GM18873 (cell line): Measurements from ENCODE around the gene PDE6B.
"Not testable (repeated sequence)": the region's sequence is repeated elsewhere in the genome, so short reads cannot be mapped to it uniquely, and the experiment has no call there.

Experiments used
- ATAC-seq: cut with Tn5 transposase; IDR thresholded peaks from one replicate; pipeline ENCODE4 v1.9.1; 2021; ENCODE audit warnings: mild to moderate bottlenecking, moderate library complexity, moderate number of reproducible peaks; ENCODE audit not compliant: unreplicated experiment, low FRiP score

Gene PDE6B

DNA sequence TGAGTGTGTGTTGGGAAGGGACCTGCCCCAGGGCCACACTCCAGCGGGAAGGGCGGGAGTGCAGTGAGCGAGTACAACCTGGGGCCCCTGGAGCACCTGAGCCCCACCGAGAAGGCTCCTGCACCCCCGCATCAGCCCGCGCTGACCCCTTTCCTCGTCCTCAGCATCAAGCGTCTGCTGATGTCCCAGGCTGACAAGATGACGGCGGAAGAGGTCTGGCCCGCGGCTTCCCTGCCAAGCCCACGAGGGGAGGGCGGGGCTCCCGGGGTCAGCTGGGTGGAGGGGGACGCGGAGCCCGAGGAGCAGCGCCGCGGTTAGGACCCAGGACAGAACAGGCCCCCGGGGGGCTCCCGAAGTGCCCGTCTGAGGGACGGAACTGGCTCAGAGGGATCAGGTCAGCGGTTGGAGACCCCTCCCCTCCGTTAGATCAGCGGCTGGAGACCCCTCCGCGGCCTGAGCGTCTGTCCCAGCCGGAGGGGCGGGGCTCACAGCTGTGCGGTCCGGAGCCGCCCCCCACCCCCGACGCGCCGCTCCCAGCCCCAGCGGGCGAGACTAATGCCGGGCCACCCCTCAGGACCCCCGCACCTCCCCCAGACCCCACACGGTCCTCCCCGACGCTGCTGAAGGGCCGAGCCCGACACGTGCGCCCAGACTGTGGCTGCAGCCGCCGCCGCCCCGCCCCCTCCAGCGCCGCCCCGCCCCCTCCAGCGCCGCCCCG is 55.7 kb downstream of the PDE6B start:
- no peak for ATAC-seq

GRCh38 chr4:681736-682451 is 56.5 kb downstream of the PDE6B start:
- ATAC-seq: no peak

DNA sequence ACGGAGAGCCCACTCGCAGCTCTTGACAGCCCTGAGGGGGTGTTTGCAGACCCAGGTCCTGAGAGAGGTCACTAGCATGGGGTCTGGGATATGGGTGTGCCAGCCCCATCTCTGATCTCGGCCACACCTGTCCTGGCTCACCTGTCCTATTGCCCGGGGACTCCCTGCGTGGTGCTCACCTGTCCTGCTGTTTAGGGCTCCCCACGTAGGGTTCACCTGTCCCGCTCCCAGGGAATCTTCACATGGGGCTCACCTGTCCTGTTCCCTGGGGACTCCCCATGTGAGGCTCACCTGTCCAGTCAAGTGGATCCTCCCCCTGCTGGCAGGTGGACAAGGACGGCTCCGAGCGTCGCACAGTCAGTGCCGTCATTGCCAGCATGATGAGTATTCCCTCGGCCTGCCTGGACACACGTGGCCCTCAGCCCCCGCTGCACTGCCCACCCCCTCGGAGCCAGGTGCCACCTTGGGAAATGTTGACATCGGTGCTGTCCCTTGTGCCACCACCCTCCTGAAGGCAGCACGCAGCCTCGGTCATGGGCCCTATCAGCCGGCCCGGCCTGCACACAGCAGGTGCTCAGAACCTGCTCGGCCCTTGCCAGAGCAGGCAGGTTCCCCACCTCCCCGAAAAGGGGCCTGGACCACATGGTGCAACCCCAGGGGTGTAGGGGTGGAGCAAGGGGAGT is 57.3 kb downstream of the PDE6B start:
- ATAC-seq: no peak

DNA sequence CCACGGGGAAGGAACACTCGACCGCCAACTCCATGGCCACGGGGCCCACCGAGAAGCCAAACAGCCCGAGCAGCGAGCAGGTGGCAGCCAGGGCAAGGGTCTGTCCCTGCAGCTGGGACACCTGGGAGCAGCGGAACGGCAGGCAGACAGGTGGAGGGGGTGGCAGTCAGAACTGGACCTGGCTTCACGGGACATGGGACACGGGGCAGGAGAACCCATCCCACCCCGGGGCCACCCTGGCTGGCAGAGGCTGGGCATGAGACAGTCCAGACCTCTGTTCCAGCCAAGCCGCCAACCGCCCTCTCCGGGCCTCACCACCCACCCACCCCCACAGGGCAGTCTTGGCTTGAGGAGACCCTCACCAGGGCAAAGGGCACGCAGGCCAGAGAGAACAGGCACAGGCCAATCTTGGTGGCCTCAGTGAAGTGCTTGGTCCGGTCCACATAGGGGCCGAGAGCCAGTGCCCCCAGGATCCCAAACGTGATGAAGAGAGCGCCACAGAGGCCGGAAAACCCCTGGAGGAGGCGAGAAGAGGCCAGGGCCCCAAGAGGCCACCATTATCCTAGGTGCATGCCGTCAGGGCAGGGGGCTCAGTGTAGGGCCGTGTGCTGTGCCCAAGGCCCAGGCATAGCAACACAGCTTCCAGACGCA is 58.0 kb downstream of the PDE6B start:
- no peak for ATAC-seq

DNA sequence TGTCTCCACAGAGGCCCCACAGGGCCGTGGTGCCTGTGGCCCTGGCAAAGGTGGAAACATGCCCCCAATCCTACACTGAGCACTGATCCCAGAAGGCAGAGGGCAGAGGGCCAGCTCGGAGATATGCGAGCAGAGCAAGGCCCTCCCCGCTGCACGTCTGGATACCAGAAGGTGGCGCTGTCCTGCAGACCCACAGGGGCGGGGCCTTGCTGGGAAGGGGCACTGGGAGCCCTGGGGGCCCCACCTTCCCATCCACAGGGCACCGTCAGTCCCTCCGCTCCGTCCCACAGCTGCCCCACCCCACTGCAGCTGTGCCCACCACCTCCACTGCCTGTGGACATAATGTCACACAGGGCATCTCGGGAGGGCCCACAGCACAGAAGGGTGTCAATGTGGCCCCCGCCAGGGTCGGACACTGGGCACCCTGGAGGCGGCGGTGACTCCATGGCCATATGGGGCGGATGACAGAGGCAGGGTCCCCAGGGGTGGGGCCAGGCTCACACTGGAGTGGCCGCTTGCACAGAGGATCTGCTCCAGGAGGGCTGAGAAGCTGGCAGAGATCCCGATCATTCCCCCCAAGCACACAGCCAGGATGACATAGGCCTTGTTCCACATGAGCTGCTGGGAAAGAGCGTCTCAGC is 58.7 kb downstream of the PDE6B start:
- no peak for ATAC-seq

DNA sequence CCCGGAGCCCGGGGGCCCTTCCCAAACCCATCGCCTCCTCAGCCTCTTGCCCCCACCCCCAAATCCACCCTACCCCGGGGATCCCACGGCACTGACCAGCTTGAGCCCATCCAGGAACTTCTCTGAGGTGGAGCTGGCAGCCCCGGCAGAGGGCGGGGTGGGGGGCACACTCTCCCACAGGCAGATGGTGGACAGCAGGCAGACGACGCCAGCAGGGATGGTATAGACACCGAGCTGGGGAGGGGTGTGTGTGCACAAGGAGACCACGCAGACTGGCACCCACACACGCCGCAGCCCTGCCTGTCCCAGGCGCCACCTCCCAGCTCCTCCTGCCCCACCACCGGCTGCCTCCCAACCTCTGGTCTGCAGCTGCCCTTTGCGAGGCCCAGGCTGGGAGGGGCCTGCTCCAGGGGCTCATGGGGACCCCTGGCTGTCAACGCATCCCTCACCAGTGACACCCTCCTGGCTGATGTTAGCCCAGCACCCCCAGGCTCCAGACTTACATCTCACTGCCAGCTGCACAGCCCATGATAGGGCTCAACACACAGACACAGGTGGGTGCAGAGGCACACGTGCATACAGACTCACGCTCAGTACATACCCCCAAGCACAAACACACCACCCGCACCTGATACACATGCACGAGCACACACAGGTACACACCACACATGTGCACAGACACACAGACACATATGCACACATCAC is 59.4 kb downstream of the PDE6B start:
- no peak for ATAC-seq

GRCh38 chr4:685679-686412 is 60.5 kb downstream of the PDE6B start:
- no peak for ATAC-seq

GRCh38 chr4:686413-687040 is 61.2 kb downstream of the PDE6B start:
- ATAC-seq: no peak

GRCh38 chr4:687048-687970 is 61.9 kb downstream of the PDE6B start:
- no peak for ATAC-seq

DNA sequence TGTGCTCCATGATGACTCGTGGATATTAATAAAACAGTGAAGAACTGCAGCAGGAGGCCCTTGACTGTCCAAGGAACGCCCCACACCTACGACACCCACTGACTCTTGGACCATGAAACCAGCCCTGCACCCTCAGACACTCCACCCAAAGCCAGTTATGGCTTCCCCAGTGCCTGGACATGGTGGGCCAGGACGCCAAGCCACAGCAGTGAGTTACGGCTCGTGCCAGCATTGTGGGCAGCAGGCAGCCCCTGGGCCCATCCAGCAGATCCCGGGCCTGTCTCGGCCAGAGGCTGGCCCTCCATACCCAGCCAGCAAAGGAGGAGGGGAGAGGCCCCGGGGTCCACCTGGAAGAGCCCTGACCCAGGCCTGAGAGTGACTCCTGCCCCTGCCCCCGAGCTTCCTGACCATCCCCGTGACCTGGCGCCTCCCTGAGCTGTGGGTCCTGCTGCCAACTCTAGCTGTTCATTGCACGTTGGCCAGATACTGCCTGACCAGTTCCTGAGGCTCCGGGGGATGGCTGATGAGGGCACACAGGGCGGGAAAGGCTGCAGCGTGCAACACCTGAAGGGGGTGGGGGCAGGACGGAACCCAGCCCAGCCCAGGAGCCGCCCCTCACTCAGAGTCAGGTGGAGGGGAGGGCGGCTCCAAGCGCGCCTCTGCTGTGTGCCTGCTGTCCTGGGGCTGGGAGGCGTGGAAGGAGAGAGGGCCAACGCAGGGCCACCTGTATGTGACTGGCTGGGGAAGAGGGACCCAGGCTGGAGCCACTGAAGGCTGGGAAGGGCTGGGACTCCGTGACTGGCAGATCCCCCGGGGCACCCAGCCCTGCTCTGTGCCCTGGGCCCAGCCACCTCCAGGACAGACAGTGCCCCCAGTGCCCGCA is 62.8 kb downstream of the PDE6B start:
- ATAC-seq: no peak

DNA sequence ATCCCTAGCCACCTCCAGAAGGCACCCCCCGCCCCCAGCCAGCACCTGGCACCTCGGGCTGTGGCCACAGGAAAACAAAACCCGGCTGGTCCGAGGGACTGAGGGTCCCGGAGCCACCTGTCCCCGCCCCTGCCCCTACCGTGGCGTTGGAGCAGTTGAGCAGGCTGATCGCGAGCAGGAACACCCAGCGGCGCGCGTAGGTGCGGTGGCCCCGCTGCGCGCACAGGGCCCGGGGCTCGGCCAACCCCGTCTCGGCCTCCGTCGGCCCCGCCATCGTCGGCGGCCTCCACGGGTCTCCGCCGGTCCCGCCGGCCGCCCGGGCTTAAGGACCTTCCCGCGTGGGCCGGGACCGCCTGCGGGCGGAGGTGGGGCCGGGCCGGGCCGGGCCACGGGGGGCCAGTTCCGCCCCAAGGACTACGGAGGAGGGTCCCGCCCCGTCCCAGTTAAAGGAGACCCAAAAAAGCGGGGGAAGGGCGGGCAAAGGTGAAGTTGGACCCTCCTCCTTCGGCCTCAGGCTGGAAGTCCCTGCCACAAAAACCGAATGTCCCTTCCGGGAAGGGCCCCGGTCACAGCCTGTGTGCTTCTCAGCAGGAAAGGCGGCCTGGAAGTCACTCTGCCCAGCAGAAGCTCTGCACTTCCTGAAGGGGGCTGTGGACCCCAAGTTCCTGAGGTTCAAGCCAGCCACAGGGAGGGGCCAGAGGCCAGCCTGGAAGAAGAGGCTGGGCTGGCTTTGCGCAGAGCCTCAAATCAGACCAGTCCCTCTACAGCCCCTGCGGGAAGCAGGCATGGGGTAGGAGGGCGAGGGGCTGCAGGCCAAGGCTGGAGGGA is 63.7 kb downstream of the PDE6B start, which contains the start of gene SLC49A3:
Gene SLC49A3 (minus strand): TSS at position 298 of the 828 bp plus-strand sequence. CDS start 24 bp downstream, at position 274.
- ATAC-seq: no peak

GRCh38 chr4:689723-690122 is 64.3 kb downstream of the PDE6B start:
- ATAC-seq: no peak

DNA sequence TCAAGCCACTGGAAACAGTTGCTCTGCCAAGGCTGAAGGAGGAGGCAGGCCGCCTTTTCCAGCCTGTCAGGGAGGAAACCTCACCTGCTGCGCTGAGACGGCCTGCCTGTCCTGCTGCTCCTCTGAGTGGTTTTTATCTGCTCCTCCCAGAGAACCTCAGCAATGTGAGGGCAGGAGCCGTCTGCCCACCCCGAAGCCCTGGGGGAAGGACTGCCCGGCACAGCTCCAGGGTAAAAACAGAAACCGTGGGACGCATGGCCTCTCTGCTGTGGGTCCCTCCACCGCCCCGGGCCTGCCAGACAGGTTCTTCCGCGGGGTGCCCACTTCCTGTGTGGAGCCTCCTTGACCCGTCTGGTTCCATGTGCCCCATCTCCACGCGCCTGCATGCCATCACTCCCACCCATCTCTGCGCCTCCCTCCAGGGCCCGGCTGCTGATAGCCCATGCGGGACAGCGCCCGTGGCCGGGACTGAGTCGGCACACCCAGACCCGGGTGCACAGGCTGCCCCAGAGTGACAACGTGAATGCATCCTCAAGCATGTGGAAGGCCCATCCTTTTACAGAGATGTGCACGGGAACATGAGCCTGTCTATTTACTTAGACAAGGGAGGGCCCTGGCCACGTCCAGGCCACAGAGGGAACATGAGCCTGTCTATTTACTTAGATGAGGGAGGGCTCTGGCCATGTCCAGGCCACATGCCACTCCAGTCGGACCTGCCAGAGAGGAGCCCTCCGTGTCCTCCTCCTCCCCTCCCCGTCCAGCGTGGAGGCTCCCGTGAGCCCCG is 67.6 kb downstream of the PDE6B start:
- ATAC-seq: no peak

DNA sequence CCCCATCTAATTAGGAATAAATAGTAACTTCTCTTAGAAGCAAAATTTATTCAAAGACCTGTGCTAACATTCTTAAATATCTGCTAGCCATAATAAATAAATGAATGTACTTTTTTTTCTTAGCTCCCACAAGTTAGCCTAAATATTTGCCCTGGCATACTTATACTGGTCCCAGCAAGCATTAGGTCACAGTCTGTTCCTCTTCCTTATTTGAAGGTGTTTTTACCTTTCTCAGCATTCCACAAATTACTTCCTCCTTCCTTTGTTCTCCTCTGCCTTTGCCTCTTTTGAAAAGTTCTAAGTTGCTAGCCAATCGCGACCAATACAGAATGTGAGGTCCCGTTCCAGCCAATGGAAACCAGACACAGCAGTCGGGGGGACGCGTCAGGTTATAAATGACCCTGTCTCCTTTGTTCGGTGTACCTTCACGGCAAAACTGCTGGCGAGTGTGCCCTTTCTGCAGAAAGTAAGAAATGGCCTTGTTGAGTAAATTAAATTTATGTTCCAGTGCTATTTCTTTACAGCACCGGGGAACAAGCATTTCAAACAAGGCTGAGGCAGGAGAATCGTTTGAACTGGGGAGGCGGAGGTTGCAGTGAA is 69.1 kb downstream of the PDE6B start:
- ATAC-seq: not testable (repeated sequence)
